GM21515 (cell line): ENCODE data around the gene TF.

Experiments
- ATAC-seq: cut with Tn5 transposase; IDR thresholded peaks from one replicate; pipeline ENCODE4 v1.9.1; 2021; ENCODE audit not compliant: unreplicated experiment

Gene TF

DNA sequence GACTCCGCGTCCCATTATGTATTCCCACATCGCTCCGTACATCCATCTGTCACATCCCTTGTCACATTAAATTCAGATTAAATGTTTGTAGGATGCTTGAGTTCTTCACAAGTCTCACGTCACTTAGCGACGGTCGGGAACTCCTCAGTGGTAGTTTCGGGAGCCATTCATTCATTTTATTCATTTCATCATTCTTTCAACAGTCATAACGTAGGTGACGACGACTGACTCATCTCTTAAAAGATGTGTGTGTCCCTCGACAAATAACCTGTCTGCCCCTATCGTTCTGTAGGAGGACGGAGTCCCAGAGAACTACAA lies 59.1 kb downstream of the TF start:
- ATAC-seq = no peak

DNA sequence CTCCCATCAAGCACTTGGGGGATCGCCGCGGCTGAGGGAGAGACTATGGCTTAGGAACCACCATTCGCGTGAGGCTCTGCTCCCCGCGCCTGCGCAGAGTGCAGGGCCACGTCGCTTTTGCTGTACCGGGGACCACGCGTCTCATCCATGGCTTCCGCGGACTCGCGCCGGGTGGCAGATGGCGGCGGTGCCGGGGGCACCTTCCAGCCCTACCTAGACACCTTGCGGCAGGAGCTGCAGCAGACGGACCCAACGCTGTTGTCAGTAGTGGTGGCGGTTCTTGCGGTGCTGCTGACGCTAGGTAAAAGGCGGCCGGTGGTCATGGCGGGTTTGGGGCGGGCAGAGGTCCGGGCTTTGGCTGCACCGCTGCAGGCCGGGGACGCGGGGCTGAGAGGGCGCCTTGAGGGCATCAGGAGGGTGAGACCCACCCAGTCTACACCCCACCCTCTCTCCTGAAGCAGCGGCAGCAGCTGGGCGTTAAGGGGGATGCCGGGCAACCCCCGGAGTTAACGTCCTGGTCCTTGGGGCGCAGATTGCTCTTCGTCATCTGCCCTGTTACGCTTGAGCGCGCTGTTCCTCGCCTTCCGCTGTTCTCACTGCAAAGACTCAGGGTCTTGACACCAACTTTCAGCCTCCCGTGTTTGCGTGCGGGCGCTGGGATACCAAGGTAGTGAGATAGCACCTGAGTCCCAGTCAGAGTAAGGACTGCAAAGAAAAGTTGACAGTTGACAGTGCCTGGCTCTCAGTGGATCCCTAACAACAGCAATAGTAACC lies 59.7 kb downstream of the TF start, which contains the start of gene SRPRB:
Gene SRPRB, plus strand, starts transcription at position 114 of the 774 bp plus-strand sequence. Its CDS starts 34 bp downstream, at position 148.
- ATAC-seq = peak; percentile 98

DNA sequence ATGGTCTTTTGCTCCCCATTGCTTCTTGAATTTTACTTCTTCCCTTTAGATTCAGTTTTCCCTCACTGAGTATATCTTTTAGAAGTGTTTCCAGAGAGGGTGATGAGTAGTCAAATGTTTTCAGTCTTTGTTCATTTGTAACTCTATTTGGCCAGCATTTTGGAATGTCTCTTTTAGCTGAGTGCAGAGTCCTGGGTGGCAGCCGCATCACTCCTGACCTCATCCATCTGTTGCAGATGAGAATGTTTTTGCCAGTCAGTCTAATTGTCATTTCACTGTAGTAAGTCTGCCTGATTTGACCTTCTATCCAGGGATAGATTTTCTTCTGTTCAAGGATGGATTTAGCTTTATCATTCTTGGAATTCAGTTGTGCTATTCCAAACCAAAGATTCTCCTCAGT lies 66.7 kb downstream of the TF start:
- ATAC-seq = no peak

- no peak for ATAC-seq
These were observed 69.2 kb downstream of the TF start for GRCh38 chr3:133815386-133815785.

- no peak for ATAC-seq
These were observed 73.9 kb downstream of the TF start for GRCh38 chr3:133820129-133820528.

DNA sequence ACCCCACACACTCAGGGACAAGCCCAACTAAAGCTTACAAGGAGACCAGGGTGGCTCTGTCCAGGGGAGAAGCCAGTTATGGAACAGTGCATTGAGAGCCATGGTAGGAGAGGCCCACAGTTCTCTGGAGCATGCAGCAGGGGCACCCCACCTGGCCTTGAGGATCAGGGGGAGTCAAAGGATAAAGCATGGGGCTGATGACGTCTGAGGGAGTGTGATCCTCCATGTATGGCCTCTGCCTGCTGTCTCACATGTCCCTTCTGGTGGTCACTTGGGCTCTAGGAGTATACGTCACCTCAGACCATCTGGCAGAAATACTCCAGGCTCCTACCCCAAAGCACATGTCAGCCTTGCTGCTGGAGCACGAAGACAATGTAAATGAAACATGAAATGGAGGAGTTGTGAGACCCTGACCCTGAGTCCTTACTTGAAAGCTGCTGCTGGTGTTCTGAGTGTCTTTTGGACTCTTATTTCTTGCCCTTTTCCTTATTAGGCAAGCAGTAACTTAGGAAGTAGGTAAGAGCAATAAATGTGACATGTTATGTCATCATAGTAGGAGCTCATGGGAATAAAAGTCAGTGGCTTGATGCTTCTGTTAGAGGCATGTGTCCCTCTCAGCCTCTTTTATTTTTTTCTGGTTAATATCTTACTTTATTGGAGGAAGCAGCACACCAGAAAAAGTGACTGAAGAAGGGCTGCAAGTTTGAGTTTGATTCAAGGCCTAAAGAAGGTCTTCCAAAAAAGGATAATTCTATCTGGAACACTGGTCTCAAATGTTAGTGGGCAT lies 74.9 kb downstream of the TF start:
- ATAC-seq = no peak

DNA sequence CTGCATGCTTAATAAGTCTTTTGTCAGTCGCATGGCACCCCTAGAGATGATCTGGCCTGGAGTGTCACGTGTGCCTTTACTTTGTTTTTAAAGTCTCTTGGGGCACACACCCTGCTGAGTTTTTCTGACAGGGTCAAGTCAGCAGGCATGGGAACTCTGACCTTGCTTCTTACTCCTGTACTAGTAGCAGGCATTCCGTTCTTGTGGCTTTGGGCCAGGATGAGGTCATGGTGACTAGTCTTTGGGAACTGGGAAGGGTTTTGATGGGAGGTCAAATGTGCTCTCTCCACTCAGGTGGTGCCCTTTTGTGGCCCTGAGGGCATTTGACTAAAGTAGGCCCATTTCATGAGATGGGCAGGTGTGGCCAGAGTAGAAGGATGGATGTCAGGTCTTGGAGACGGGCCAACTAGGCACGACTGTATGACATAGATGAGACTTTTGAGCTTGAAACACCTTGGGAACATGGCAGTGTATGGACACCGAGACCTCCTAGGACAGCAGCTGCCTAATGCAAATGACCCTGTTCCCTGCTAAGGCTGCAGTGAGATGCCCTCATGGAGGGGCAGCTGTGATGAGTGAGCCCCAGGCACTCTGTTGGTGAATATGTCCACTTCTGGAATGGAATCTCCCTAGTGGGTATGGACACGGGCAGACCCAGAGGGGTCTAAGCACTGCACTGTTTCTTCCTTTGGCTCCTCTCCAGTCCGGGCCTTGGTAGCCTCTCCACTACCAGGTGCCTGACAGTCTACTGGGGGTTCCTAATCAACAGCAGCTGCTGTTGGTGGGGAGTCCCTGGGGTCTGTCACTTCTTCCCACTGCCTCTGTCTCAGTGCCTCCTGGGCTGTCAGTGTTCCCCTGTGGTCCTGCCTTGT lies 75.8 kb downstream of the TF start:
- ATAC-seq = no peak

DNA sequence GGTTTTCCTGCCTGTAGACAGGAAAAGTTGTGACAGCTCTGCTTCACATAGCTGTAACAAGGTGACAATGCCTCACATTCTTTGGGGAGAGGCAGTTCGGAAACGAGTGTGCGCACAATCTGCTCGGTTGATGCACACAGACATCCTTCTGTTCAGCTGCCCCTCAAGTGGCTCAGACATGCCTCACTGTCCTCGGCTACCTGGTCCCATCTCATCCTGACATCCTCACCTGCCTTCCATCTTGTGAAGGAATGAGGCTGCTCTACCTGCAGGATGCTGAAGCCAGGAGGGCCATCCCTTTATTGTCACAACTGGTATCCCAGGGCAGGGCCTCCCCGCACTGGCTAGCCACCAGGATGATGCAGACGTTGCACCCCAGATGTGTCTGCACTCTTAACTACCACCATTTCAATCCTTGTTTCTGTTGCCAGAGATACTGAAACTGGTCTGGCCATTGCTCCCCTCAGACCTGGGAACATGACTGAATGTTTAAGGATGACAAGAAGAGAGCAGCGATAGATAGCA lies 78.8 kb downstream of the TF start:
- no peak for ATAC-seq

GRCh38 chr3:133825969-133826727 lies 80.0 kb downstream of the TF start:
- no peak for ATAC-seq

- ATAC-seq = no peak
These were observed 80.9 kb downstream of the TF start for GRCh38 chr3:133827136-133827535.

- ATAC-seq = no peak
These were observed 81.5 kb downstream of the TF start for GRCh38 chr3:133827684-133828083.

DNA sequence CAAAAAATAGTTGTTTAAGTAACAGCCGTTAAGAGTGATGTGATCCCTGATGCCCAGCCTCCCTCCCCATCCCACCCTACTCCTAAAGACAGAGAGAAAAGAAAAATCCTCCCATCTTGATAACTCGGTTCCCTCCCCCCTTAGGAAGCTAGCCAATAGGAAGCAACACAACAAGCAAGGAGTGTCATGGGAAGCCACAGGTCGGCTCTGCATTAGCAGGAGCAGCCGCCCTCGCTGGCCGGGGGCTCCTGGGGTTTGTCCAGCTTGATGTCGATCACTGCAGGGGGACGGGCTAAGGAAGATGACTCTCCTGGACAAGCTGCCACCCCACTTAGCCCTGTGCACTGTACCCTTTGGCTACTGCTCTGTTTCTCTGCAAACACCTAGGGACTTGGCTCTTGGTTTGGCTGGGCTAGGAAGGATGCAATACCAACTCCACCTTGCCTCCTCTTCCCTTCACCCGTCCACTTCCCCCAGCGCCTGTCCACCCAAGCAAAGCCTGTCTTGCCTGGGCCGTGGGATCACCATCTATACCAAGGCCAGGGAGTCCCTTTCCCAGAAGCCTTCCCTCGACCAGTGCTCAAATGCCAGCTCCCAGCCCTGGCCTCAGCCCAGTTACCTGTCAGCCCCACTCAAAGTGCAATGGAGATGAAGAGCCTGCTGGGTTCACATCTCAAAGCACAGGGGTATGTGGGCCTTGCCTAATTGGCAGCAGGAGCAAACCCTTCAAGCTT lies 82.5 kb downstream of the TF start:
- no peak for ATAC-seq

DNA sequence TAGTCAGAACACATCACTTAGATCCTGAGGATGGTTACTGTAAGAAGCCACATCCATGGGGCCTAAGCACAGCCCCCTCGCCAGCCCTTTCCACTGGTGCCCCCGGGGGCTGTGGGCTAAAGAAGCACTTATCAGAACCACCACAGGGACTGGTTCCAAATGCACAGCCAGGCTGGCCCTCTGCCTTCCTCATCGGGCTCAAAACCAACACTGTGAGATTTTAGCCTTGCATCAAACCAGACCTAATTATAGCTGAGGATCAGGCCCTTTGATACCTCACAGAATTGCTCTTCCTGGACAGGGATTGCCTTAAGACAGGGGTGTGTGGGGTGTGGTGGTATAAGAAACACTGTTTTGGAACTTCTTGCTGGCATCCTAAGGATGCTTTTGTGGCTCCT lies 83.1 kb downstream of the TF start:
- no peak for ATAC-seq

- no peak for ATAC-seq
These were observed 83.9 kb downstream of the TF start for GRCh38 chr3:133830071-133830470.

- ATAC-seq = no peak
These were observed 86.0 kb downstream of the TF start for GRCh38 chr3:133831966-133832801.

- ATAC-seq = no peak
These were observed 86.6 kb downstream of the TF start for GRCh38 chr3:133832802-133833144.

GRCh38 chr3:133833267-133833666 lies 87.1 kb downstream of the TF start:
- no peak for ATAC-seq

GRCh38 chr3:133833880-133834620 lies 87.9 kb downstream of the TF start:
- no peak for ATAC-seq
